NAMALWA (cell line): ENCODE results near the gene CHST11.

ENCODE experiments used
- DNase-seq: peaks from one replicate; pipeline ENCODE4 v3.0.0-alpha.2; 2015; ENCODE audit warnings: low spot score

The CHST11 gene

DNA sequence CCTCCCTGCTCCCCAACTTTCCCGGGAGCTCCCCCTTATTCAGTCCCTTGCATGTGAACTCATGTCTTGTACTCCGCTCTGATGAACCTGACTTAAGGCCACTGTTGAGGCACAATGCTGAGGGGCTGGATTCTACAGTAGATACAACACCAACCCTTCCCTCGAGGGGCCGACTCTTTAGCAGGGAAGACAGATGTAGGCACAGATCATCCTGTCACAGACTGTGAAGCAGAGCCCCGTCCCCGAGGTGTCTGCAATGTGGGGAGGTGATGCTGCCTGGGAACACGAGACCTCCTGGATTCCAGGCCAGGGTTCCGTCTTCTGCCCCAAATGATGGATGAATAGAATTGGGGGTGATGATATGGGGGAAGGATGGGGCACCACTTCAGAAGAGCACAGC, 175.1 kb downstream of the CHST11 start:
- DNase-seq, result no peak

DNA sequence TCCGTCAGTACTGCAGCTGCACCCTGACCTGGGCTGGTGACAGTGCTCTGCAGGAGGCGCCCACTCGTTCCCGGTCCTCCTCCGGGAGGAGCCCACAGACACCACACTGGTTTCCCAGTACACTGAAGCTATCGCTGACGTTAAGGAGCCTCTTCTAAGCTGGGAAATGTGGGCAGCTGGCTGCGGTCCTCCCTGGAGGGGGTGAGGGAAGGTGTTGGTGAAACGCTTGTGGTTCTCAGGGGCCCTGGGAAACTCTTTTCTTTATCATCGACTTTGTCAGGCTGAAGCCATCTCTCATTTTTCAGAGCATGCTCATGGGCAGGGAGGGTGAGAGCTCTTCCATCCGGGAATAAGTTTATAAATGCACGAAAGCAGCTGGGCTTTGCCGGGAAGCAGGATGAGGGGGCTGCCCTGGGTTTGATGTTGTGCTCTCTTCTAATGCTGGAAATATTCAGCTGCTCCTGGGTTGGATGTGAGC, 176.0 kb downstream of the CHST11 start:
- no peak for DNase-seq

DNA sequence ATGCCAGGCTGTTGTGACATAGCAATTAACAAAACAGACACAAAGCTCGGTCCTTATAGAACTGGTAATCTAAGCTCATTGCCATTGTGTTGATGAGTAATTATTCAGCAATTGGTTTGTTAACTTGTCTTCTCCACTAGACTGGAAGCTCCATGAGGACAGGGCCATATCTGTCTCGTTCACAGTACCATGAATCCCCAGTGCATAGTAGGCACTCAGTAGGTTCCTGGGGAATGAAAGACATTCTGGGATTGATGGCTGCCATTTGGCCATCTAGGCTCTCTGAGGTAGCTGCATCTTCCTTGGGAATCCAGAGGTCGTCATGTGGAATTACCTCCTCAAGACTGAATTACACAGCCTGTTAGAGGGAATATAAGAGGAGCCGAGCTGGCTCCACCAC, 177.3 kb downstream of the CHST11 start:
- DNase-seq, result no peak

DNA sequence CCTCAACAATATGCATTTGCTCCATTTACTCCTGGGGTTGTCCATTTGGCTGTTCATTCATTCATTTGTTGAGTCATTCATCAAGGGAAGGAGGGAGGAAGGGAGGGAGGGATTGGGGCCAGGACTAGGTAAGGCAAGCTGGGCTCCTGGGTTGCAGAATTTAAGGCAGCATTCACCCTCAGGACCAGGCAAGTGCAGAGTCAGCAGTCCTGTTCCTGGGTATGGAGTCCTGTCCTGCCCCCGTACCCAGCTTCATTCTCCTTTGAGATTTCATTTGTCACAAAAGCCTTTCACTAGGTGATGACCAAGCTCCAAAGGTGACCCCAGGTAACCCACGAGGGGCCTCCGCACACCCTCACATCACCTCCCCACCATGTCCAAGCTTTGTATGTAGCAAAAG, 178.1 kb downstream of the CHST11 start:
- DNase-seq, result no peak

DNA sequence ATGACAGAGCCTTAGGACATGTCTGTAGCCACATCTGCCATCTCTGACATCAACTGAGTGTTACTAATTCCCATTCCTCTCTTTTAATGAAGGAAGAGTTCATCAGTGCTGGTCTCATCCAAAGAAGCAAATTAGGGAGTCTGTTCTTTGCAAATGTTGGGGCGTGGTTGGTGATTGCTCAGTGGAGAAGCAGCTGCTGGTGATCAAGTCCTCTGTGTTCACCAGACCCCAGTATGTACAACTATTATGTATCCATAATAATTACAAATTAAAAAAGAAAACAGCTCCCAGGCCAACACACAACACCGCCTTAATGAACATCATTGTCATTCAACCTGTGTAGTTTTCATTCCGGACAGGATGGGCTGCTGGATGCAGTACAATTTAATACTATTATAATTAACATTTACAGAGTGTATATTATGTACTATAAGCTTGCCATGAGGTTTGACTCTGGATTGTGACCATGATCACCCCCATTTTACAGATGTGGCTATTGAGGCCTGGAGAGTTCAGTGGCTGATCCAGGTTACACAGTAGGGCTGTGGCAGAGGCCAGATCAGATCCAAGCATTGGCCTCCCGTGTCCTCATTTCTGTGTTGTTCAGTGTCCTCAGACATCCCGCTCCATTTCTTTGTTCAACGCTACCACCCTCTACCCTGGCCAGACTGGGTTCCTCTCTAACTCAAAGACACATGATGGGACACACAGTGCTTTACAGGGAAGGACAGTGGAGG, 179.0 kb downstream of the CHST11 start:
- no peak for DNase-seq

DNA sequence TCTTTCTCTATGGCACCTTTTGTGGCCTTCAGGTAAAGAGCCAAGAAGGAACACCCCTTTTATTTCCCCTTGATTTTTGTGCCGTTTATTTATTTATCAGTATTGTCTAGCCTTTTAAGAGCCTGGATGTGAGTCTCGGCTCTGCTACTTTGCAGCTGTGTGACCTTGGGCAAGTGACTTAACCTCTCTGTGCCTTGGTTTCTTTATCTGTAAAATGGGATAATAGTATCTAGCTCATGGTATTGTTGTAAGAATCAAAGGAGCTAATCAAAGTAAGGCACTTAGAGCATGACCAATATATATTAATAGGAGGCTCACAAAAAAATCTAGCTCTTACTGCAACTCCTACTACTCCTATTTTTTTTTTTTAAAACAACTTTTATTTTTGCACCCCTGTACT, 179.7 kb downstream of the CHST11 start:
- no peak for DNase-seq

DNA sequence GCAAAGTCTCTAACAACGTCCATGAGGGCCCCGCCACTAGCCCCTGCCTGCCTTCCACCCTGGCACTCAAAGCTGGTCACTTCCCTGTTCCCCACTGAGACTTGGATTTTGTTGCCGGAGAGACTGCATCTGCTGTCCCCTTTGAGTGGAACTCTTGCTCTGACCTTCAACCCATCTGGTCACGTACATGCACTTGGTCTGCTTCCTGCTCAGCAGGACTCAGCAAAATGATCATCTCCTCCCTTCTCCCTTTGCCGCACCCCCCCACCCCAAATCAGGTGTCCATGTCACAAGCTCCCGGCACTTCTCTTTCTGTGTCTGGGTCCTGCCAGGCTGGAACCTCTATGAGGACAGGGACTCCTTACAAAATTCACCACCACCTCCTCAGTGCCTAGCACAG, 180.9 kb downstream of the CHST11 start:
- DNase-seq, result no peak

DNA sequence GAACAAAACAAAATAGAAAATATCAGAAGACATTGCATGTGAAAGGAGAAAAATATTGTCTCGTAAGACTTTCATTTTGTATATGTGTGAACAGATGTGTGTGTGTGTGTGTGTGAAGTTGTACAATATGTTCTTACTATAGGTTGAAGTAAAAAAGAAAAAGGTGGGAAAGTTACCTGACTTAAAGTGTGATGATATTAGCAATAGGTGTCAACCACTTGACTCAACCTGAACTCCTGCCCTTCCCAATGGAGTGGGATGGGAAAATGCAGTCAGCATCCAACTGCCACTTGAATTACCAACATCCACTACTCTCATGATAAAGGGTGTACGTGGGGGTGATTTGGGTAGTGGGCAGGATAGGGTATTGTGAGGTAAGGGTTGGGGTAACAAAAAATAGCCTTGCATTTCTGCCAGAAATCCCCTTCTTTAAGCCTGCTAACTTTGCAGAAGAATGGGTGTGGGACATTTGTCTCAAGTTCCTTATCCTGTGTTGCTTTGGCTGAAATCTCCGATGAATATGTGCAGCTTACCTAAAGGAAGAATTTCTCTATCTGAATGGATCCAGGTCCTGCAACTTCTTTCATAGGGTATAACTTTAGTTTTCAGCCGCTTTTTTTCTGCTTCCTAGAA, 181.6 kb downstream of the CHST11 start:
- no peak for DNase-seq

DNA sequence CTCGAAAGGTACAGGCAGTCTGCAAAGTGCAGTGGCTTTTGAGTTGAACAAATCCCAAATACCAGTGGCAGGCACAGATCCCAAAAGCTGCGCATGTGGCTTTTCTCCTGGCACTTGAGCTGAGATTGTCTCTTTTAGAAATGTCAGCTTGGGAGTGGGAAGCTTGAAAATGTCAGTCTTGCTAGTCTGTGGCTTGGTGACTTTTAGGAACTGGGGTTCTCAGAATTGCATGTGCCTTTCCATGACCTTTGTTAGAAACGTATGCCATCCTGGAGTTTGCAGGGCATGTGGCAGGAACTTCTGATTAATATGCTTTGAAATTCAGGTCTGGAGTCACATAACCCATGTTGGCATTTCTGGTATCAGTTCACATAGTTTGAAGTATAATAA, 182.1 kb downstream of the CHST11 start:
- no peak for DNase-seq

DNA sequence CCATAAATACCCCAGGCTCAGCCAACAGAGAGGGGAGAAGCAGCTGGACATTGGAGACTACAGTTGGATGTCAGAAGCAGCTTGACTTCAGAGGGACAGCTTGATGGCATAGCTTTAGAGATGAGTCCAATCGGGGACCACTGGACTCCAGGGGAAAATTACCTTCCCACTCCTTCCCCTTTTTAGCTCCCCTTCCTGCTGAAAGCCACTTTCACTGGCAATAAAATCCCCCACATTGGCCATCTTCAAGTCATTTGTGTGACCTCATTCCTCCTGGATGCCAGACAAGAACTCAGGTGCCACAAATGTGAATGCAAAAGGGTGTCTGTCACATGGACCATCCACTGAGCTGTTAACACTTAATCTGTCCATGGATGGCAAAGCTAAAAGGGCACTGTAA, 184.2 kb downstream of the CHST11 start:
- no peak for DNase-seq

DNA sequence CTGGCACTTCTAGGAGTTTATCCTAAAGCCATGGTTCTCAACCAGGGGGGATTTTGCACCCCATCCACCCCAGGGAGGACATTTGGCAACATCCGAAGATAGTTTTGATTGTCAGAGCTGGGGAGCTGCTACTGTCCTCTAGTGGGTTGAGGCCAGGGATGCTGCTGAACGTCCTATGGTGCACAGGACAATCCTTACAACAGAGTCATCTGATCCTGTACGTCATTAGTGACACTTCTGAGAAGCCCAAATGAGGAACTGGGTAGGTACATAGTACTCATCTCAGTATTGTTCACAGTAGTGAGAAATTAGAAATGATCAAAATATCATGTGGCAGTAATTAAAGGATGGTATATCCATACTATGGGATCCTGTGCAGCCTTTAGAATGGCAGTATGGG, 185.1 kb downstream of the CHST11 start:
- DNase-seq, result peak; percentile 10

DNA sequence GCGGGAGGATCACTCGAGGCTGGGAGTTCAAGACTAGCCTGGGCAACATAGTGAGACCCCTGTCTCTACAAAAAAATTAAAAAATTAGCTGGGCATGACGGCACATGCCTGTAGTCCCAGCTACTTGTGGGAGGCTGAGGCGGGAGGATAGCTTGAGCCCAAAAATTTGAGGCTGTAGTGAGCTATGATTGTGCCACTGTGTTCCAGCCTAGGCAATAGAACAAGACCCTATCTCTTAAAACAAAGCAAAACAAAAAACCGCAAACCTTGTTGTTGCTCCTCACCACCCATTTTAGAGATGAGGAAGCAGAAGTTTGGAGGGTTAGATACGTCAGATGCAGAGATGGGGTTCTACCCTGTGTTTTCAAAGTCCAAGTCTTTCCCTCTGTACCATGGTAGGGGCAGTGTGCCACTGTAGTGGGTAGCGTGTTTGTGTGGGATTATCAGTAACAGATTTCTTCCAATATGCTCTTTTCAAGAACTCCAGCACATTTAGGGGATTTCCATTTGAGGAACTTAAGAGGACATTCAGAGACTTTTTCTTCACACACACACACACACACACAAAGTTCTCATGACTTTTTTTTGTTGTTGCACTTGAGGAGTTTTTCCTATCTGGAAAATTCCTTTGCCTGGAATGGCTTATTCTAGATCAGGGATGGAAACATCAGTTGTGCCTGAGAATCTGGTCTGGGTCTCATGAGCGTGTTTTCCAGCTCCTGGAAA, 186.5 kb downstream of the CHST11 start:
- peak; percentile 24 for DNase-seq

DNA sequence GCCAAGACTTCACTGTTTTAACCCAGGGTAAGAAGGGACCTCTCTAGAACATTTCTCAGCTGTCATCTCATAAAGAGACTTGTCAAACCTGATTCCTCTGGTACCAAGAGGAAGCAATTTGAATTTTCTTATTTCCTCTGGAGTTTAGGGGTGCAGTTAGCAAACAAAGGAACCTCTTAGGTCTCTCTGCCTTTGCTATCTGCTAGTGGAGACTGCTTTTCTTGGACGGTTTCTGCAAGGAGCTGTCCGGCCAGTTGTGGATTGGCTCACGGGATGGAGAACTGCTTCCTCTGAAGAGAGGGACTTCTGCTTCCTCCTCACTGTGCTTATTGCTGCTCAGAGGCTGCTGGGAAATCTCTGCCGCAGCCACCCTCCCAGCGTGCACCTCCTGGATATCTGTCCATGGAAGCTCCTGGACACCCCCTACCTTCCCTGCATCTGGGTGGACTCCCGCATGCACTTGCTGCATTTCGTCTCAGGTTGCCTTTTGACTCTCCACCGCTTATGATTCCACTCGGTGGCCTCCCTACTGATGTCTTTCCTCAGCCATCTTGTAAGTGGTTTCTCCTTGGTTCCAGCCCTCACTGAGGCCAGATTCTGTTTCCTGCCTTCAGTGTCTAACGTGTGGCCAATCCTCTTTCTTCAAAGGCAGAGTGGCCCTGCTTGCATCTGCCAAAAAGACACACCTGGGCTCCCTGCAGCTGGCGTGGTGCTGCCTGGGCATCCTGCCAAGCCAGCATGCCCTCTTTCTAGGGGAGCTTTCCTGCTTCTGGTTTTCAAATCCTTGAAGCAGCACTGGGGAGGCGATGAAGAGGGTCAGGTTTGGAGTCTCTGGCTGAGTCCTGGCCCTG, 187.3 kb downstream of the CHST11 start:
- peak; percentile 49 for DNase-seq

DNA sequence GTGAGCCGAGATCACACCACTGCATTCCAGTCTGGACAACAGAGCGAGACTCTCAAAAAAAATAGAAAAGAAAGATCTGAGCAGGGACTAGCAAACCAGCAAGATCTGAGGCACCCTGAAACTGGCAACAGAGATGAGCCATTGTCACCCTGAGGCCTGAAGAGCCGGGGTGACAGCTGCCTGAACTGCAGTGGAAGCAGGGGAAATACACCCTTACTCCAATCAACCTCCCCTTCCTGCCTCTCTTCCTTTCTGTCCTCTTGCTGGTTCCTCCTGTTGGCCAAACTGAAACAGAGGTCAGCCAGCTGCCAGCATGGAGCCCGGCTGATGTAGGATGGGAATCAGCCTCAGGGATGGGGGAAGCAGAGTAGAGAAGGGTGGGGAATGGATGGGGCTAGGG, 192.0 kb downstream of the CHST11 start:
- DNase-seq, result no peak

DNA sequence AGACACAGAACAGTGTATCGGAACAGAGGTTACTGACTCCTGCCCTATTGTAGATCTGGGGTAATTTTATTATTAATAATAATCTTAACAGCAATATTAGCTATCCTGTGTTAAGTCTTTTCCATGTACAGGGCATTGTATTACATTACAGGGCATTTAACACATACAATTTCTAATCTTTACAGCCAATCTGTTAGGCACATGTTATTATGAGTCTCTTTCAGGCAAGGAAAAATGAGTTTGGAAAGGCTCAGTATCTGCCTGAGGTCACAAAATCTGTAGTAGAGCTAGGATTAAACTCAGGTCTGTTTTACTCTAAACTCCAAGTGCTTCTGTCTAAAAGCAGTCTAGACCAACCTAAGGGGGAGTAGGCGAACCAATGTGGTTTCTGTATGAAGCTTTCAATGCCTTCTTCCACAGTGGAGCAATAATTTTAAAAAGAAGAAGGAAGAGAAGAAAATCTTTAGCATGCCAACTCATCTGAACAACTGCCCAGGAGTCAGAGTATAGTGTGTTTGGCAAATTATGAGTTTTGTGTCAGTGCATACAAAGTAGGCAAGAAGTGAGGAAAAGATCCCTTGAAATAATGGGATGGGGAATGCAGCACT, 192.6 kb downstream of the CHST11 start:
- no peak for DNase-seq

DNA sequence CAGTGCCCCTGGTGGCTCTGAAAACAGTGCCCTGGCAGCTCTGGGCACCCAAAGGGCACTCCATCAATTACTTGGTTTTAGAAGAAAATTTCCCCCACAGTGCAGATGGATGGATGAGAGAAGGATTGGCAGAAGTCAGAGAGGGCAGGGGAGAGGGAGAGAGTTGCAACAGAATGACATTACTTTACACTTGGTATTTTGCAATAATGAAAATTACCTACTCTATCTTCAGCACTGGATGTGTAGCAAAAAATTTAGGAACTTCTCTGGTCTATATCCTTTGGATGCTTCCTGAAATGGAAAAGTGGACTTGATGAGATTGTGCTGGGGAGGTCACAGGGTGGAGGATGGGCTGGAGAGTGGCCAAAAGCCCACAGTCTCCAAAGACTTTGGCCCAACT, 193.2 kb downstream of the CHST11 start:
- no peak for DNase-seq

DNA sequence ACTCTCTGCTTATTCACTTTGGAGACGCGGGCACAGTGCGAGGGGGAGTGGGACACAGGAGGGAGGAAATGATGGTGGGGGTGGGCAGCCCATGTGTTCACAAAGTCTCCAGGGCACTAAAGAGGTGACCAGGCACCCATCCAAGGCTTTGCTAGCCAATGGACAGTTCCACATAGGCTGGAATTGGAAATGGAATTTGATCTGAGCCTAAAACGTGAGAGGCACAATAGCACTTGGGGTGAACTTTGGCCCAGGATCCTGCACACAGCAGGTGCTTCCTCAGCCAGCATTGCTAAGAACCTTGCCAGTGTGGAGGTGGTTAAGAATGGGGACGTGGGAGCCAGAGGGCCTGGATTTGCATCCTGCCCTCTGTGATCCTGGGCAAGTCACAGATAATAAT, 193.8 kb downstream of the CHST11 start:
- DNase-seq, result no peak

DNA sequence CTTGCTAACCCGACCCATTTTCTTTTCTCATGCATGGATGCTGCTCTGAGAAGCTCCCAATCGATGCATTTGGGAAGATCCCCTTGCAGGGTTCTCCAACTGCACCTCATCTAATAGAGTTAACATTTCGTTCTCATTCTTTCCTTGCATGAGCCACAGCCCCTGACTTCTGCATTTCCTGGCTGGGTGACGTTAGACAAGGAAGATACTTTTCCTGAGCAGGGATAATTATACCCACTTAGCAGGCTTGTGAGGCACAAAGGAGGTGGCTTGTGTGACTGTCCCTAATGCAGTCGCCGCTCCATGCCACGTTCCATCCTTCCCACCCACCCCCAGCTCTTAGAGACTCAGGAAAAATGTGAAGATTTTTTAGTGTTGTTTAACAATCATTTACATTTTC, 195.1 kb downstream of the CHST11 start:
- no peak for DNase-seq

DNA sequence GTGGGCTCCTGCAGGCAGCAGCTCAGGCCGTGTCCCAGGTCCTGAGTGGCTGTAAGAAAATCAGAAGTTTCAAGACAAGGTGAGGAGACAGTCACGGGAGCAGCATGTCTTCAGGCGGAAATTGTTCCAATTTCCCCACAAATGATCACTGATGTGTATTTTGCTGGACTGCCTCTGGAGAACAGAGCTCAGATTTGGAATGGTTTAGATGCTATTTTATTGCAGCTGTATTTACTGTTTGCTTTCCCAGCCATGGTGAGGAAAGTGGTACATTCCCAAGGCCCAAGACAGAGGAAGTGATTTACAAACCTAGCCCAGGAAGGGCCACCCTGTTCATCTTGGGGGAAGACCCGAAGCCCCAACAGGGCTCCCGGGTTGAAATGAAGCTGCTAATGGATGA, 195.6 kb downstream of the CHST11 start:
- no peak for DNase-seq

DNA sequence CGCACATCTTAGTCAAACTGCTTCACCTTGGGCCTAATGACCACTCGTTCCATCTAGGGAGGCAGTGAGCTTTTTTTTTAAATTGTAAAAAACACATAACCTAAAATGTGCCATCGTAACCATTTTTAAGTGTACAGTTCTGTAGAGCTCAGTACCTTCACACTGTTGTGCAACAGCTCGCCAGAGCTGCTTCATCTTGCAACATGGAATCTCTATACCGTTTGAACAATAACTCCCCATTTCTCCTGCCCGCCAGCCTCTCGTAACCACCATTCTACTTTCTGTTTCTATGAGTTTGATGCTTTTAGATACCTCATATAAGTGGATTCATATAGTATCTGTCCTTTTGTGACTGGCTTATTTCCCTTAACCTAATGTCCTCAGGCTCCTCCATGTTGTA, 196.2 kb downstream of the CHST11 start:
- DNase-seq, result no peak

DNA sequence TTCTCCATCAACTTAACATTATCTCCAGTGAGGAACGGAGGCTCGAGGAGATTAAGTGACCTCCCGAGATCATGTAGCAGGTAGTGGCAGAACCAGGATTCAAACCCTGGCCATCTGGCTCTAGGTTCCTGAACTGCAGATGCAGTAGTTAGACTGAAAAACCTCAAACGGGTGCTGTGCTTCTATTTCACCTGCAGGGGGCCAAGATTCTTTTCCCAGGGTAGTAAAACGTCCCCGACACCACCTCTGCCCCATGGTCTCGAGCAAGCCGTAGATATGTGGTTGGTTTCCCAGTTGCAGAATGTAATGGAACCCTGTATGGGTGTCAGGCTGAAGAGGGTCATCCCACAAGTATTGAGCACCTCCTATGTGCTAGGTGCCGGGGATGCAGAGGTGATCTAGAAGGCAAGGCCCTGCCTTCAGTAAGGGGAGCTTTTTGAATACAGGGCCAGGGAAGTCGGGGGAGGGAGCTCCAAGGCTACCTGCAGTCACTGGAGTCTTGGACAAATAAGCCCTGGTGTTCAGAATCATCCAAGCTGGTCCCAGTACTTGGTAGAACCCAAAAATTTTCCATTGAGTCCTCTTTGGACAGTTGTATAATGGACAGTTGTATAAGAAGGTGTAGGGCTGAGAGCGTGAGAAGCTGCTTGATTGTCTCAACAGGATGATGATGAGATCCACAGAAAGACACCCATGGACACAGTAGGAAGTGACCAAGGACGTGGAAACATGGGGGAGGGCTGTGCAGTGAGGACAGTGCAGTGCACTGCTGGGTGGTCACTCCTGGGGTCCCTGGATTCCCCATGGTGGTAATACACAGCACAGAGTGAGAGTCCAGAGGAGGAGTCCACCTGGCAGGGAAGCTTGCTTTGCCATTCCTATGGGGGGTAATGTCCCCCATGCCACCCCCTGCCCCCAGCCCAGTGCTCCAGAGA, 197.2 kb downstream of the CHST11 start:
- DNase-seq, result peak; percentile 55
